HEK293T (cell line): ENCODE measurements around the gene MCOLN3.

ENCODE experiments used
- ARNT ChIP-seq: fragments of 450-650 bp; IDR thresholded peaks from 2 replicates; pipeline ENCODE4 v1.6.1; 2017; ENCODE audit warnings: mild to moderate bottlenecking
- BHLHE40 ChIP-seq: fragments of 450-650 bp; IDR thresholded peaks from 2 replicates; pipeline ENCODE4 v1.6.1; 2016; ENCODE audit warnings: mild to moderate bottlenecking, moderate library complexity, borderline replicate concordance
- ELF4 ChIP-seq: fragments of 450-650 bp; IDR thresholded peaks from 2 replicates; pipeline ENCODE4 v1.6.1; 2017; ENCODE audit warnings: antibody characterized with exemption
- FOXA1 ChIP-seq: fragments of 450-650 bp; IDR thresholded peaks from 2 replicates; pipeline ENCODE4 v1.6.1; 2016; ENCODE audit warnings: mild to moderate bottlenecking
- FOXK2 ChIP-seq: fragments of 450-650 bp; IDR thresholded peaks from 2 replicates; pipeline ENCODE4 v1.6.1; 2016; ENCODE audit warnings: mild to moderate bottlenecking
- FOXM1 ChIP-seq: fragments of 450-650 bp; IDR thresholded peaks from 2 replicates; pipeline ENCODE4 v1.6.1; 2017; ENCODE audit warnings: mild to moderate bottlenecking, borderline replicate concordance
- HDGF ChIP-seq: fragments of 450-650 bp; IDR thresholded peaks from 2 replicates; pipeline ENCODE4 v1.6.1; 2017; ENCODE audit warnings: antibody characterized with exemption, borderline replicate concordance
- L3MBTL2 ChIP-seq: fragments of 450-650 bp; conservative IDR thresholded peaks from 2 replicates; pipeline ENCODE4 v1.6.1; 2016; ENCODE audit warnings: mild to moderate bottlenecking
- NFRKB ChIP-seq: fragments of 450-650 bp; IDR thresholded peaks from 2 replicates; pipeline ENCODE4 v1.6.1; 2016; ENCODE audit warnings: mild to moderate bottlenecking, moderate library complexity
- SP1 ChIP-seq: fragments of 450-650 bp; IDR thresholded peaks from 2 replicates; pipeline ENCODE4 v1.6.1; 2017
- SUZ12 ChIP-seq: fragments of 450-650 bp; IDR thresholded peaks from 2 replicates; pipeline ENCODE4 v1.6.1; 2016; ENCODE audit warnings: mild to moderate bottlenecking
- TARDBP ChIP-seq: fragments of 450-650 bp; IDR thresholded peaks from 2 replicates; pipeline ENCODE4 v1.6.1; 2016
- ZNF384 ChIP-seq: fragments of 450-650 bp; IDR thresholded peaks from 2 replicates; pipeline ENCODE4 v1.6.1; 2016

DNA sequence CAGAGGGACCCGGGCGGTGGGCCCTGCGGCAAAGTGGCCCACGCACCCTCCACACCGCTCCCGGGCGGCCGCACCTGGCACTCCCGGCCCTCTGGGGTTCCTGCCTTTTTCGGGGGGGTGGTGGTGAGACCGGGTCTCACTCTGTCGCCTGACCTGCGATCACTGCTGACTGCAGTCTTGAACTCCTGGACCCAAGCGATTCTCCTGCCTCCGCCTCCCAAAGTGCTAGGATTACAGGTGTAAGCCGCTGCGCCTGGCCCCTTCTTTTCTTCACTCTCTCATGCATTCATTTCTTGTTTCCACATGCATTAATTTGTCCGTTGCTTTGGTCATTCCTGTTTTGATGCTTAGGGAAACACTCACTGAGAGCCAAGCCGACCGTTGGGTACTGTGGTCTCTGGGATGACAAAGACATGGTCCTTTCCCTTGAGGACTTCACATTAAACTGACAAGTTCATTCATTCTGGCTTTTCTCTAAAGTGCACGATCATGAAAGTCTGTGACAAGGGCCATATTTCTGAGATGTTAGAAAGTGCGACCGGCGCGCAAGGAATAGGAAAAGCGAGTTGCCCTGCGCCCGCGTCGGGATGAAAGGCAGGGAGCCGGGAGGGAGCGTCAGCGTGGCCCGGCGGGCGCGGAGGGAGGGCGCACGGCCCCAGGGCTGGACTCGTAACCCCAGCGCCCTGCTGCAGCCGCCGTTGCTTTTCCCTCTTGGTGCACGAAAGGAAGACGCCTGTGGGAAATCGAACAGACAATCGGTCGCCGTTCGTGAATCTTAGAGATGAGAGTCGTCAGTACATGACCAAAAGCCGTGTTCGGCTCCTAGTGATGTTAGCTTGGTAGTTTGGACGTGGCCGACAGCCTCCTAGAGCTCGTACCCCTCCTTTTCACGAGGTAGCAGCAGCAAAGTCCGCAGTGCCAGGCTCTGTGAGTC, 50.4 kb downstream of the MCOLN3 start:
- TF ChIP-seq HDGF, result no peak
- no peak for TF ChIP-seq FOXM1
- no peak for TF ChIP-seq BHLHE40
- no peak for TF ChIP-seq NFRKB
- no peak for TF ChIP-seq SP1
- TF ChIP-seq ZNF384, result no peak
- no peak for TF ChIP-seq ARNT
- TF ChIP-seq SUZ12, result no peak
- no peak for TF ChIP-seq ELF4
- TF ChIP-seq FOXA1, result no peak
- TF ChIP-seq L3MBTL2, result no peak; the same call in 1 of the 2 replicates
- no peak for TF ChIP-seq TARDBP
- TF ChIP-seq FOXK2, result no peak
